ENCODE measurements around the gene MTRF1.

The MTRF1 gene

DNA sequence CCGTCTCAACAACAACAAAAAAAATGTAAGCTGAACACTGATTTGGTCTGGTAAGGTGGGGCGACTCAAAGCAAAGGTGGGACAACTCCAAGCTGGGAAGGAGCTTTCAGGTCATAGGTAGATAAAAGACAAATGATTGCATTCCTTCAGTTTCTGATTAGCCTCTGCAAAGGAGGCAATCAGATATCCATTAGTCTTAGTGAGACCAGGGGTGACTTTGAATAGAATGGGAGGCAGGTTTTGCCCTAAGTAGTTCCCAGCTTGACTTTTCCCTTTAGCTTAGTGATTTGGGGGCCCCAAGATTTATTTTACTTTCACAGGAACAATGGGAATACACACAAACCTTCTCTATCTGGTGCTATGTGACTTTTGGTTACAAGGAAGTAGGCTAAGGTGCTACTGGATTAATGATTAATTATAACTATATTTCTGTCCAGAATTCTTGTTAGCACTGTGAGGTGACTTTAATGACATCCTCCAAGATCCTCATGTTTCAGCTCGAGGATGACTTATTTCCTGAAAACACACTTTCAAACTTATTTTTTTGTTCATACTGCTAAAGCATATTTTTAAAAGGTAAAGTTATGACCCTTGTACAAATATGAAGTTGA lies 10.6 kb upstream of the MTRF1 start:
- Histone ChIP-seq H3K4me1 (ENCODE audit: control insufficient read depth, insufficient read depth, low read length) (no peaks in the 10 kb centered on the region), H3K9ac (ENCODE audit: low read length) (no peak overlapping the region), H3K27ac (ENCODE audit: low read depth, low read length) (no peak overlapping the region), H3K36me3 (ENCODE audit: control insufficient read depth, insufficient read depth, low read length) (no peaks in the 10 kb centered on the region), H3K27me3 (ENCODE audit: control insufficient read depth, insufficient read depth, low read length) (no peaks in the 10 kb centered on the region), H3K4me3 (ENCODE audit: low read length) (no peak overlapping the region)

- Histone ChIP-seq H3K27ac (ENCODE audit: low read depth, low read length) (no peak overlapping the region), H3K4me1 (ENCODE audit: control insufficient read depth, insufficient read depth, low read length) (no peaks in the 10 kb centered on the region), H3K36me3 (ENCODE audit: control insufficient read depth, insufficient read depth, low read length) (no peaks in the 10 kb centered on the region), H3K4me3 (ENCODE audit: low read length) (no peak overlapping the region), H3K9ac (ENCODE audit: low read length) (no peak overlapping the region), H3K27me3 (ENCODE audit: control insufficient read depth, insufficient read depth, low read length) (no peaks in the 10 kb centered on the region)
Measured at GRCh38 chr13:41271456-41272285, 8.3 kb upstream of the MTRF1 start.

GRCh38 chr13:41268764-41269163 lies 5.4 kb upstream of the MTRF1 start:
- H3K4me1 ChIP-seq (ENCODE audit: control insufficient read depth, insufficient read depth, low read length): no peaks in the 10 kb centered on the region

DNA sequence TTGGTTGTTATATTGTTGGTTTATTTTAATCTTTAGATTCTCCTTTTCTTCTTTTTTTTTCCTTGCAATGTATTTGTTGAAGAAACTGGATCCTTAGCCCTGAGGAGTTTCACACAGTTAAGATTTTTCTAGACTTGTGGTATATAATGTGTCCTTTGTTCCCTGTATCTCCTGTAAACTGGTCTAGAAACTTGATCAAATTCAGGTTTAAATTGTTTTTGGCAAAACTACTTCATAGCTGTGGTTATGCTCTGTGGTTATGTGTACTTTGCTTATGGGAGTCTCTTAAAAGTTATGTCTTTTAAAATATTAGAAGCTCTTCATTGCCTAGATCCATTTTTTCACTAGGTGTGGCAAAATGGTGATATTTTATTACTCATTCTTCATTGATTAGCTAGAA lies 3.7 kb upstream of the MTRF1 start:
- H3K4me3 ChIP-seq (ENCODE audit: low read length): no peak overlapping the region
- no peak overlapping the region for H3K9ac ChIP-seq (ENCODE audit: low read length)
- H3K36me3 ChIP-seq (ENCODE audit: control insufficient read depth, insufficient read depth, low read length): no peaks in the 10 kb centered on the region
- no peak overlapping the region for H3K27ac ChIP-seq (ENCODE audit: low read depth, low read length)
- H3K27me3 ChIP-seq (ENCODE audit: control insufficient read depth, insufficient read depth, low read length): no peaks in the 10 kb centered on the region
- no peaks in the 10 kb centered on the region for H3K4me1 ChIP-seq (ENCODE audit: control insufficient read depth, insufficient read depth, low read length)

More at GRCh38 chr13:41268764-41269163, 5.4 kb upstream of the MTRF1 start:
- Histone ChIP-seq H3K9ac (ENCODE audit: low read length) (no peak overlapping the region), H3K27me3 (ENCODE audit: control insufficient read depth, insufficient read depth, low read length) (no peaks in the 10 kb centered on the region), H3K27ac (ENCODE audit: low read depth, low read length) (no peak overlapping the region), H3K4me3 (ENCODE audit: low read length) (no peak overlapping the region), H3K36me3 (ENCODE audit: control insufficient read depth, insufficient read depth, low read length) (no peaks in the 10 kb centered on the region)

DNA sequence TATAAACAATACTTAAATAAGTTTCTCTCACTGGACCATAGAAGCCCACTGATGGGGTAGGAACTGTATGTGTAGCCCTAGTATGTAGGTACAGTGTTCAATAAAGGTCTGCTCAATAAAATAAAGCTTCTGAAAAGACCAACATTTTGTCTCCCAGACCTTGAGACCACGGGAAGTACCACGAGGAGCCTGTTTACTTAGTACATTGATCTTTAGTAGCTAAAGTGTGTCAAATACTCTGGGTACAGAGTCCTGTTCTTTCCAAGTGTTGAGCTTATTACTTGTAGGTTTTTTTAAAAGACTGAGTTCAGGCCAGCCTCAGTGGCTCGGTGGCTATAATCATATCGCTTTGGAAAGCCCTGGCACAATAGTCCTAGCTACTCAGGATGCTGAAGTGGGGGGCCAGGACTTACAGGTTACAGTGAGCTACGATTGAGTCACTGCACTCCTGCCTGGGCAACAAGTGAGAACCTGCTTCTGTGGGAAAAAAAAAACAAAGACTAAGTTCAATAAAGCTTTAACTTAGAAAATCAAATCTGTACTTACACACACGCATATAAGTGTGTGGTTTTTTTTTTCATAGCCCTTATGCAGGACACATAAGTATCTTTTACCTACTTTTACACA lies 3.4 kb downstream of the MTRF1 start:
- H3K27ac ChIP-seq (ENCODE audit: low read depth, low read length): no peak overlapping the region
- H3K27me3 ChIP-seq (ENCODE audit: control insufficient read depth, insufficient read depth, low read length): no peaks in the 10 kb centered on the region
- H3K9ac ChIP-seq (ENCODE audit: low read length): no peak overlapping the region
- H3K36me3 ChIP-seq (ENCODE audit: control insufficient read depth, insufficient read depth, low read length): peaks cover 5% of the 10 kb centered on the region
- no peak overlapping the region for H3K4me3 ChIP-seq (ENCODE audit: low read length)
- no peaks in the 10 kb centered on the region for H3K4me1 ChIP-seq (ENCODE audit: control insufficient read depth, insufficient read depth, low read length)

GRCh38 chr13:41257535-41257934 lies 5.8 kb downstream of the MTRF1 start:
- Histone ChIP-seq H3K36me3 (ENCODE audit: control insufficient read depth, insufficient read depth, low read length) (peaks cover 13% of the 10 kb centered on the region), H3K4me1 (ENCODE audit: control insufficient read depth, insufficient read depth, low read length) (no peaks in the 10 kb centered on the region), H3K27ac (ENCODE audit: low read depth, low read length) (no peak overlapping the region), H3K27me3 (ENCODE audit: control insufficient read depth, insufficient read depth, low read length) (no peaks in the 10 kb centered on the region), H3K9ac (ENCODE audit: low read length) (no peak overlapping the region), H3K4me3 (ENCODE audit: low read length) (no peak overlapping the region)

DNA sequence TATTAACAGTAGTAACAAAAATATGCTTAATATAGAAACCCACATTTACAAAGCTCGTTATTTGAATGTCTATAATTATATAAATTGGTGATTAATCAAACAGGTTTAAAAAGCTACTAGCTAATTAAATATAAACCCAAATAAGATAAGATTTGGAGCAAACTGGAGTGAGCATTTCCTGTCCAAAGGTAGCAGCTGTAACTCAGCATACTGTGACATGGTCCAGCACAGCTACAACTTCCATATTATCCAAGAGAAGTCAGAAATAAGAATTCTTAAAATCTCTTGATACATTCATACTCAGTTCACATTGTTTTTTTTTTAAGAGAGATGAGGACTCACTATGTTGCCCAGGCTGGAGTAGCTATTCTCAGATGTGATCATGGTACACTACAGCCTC lies 8.5 kb downstream of the MTRF1 start:
- Histone ChIP-seq H3K4me1 (ENCODE audit: control insufficient read depth, insufficient read depth, low read length) (no peaks in the 10 kb centered on the region), H3K27ac (ENCODE audit: low read depth, low read length) (no peak overlapping the region), H3K36me3 (ENCODE audit: control insufficient read depth, insufficient read depth, low read length) (peaks cover 8% of the 10 kb centered on the region), H3K4me3 (ENCODE audit: low read length) (no peak overlapping the region), H3K27me3 (ENCODE audit: control insufficient read depth, insufficient read depth, low read length) (no peaks in the 10 kb centered on the region), H3K9ac (ENCODE audit: low read length) (no peak overlapping the region)

GRCh38 chr13:41250993-41251392 lies 12.4 kb downstream of the MTRF1 start:
- peaks cover 10% of the 10 kb centered on the region for H3K36me3 ChIP-seq (ENCODE audit: control insufficient read depth, insufficient read depth, low read length)

DNA sequence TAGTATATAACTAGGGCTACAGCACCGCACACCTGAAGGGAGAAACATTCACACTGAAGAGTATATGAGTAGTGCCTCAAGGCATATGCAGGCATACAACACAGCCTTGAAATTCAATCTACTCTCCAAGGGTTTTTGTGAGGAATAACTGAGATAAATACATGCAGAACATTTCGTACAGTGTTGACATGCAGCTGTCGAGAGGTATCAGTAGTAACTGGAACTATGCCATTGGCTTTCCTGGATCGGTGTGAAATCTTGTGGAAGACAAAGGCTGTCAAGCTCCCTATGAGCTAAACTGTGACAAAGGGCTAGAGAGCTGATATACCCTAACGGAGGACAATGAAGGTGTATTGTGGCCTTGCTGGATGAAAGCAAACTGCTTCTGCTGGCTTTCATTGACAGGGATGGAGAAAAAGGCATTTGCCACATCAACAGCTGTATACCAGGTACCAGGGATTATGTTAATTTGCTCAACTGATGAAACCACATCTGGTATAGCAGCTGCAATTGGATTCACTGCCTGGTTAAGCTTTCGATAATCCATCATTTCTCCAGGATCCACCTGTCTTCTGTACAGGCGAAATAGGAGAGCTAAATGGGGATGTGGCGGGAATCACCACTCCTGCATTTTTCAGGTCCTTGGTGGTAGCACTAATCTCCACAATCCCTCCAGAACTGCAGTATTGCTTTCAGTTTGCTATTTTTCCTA lies 16.3 kb downstream of the MTRF1 start:
- Histone ChIP-seq H3K4me1 (ENCODE audit: control insufficient read depth, insufficient read depth, low read length) (no peaks in the 10 kb centered on the region), H3K36me3 (ENCODE audit: control insufficient read depth, insufficient read depth, low read length) (peaks cover 4% of the 10 kb centered on the region)

More at GRCh38 chr13:41250993-41251392, 12.4 kb downstream of the MTRF1 start:
- Histone ChIP-seq H3K27me3 (ENCODE audit: control insufficient read depth, insufficient read depth, low read length) (no peaks in the 10 kb centered on the region), H3K27ac (ENCODE audit: low read depth, low read length) (no peak overlapping the region), H3K4me1 (ENCODE audit: control insufficient read depth, insufficient read depth, low read length) (no peaks in the 10 kb centered on the region), H3K4me3 (ENCODE audit: low read length) (no peak overlapping the region), H3K9ac (ENCODE audit: low read length) (no peak overlapping the region)

GRCh38 chr13:41244556-41244955 lies 18.8 kb downstream of the MTRF1 start:
- Histone ChIP-seq H3K36me3 (ENCODE audit: control insufficient read depth, insufficient read depth, low read length) (peaks cover 4% of the 10 kb centered on the region), H3K27ac (ENCODE audit: low read depth, low read length) (no peak overlapping the region), H3K27me3 (ENCODE audit: control insufficient read depth, insufficient read depth, low read length) (no peaks in the 10 kb centered on the region), H3K9ac (ENCODE audit: low read length) (no peak overlapping the region), H3K4me1 (ENCODE audit: control insufficient read depth, insufficient read depth, low read length) (no peaks in the 10 kb centered on the region), H3K4me3 (ENCODE audit: low read length) (no peak overlapping the region)

More for the DNA sequence above, 16.3 kb downstream of the MTRF1 start:
- Histone ChIP-seq H3K27me3 (ENCODE audit: control insufficient read depth, insufficient read depth, low read length) (no peaks in the 10 kb centered on the region), H3K4me3 (ENCODE audit: low read length) (no peak overlapping the region), H3K27ac (ENCODE audit: low read depth, low read length) (no peak overlapping the region), H3K9ac (ENCODE audit: low read length) (no peak overlapping the region)

DNA sequence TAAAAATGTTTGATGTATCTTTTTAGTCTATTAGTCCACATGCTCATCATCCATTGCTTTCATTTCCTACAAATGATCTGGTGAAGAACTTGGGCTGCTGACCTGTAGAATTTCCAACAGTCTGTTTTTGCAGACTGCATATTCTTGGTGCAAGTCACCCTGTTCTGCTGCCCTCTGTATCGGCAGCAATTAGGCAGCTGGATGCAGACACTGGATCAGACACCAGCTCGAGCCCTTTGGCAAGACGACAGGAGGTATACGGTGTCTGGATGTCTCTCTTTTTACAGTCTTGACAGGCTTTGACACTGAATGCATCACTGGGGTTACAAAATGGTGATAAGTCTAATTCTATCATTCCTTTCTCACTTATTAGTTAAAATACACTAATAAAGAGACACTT lies 21.8 kb downstream of the MTRF1 start:
- Histone ChIP-seq H3K4me1 (ENCODE audit: control insufficient read depth, insufficient read depth, low read length) (no peaks in the 10 kb centered on the region), H3K27ac (ENCODE audit: low read depth, low read length) (no peak overlapping the region), H3K36me3 (ENCODE audit: control insufficient read depth, insufficient read depth, low read length) (peaks cover 2% of the 10 kb centered on the region), H3K27me3 (ENCODE audit: control insufficient read depth, insufficient read depth, low read length) (no peaks in the 10 kb centered on the region), H3K9ac (ENCODE audit: low read length) (no peak overlapping the region), H3K4me3 (ENCODE audit: low read length) (no peak overlapping the region)

- H3K36me3 ChIP-seq (ENCODE audit: control insufficient read depth, insufficient read depth, low read length): no peaks in the 10 kb centered on the region
- no peak overlapping the region for H3K4me3 ChIP-seq (ENCODE audit: low read length)
- H3K27me3 ChIP-seq (ENCODE audit: control insufficient read depth, insufficient read depth, low read length): no peaks in the 10 kb centered on the region
- no peaks in the 10 kb centered on the region for H3K4me1 ChIP-seq (ENCODE audit: control insufficient read depth, insufficient read depth, low read length)
- H3K27ac ChIP-seq (ENCODE audit: low read depth, low read length): no peak overlapping the region
- H3K9ac ChIP-seq (ENCODE audit: low read length): no peak overlapping the region
Measured at GRCh38 chr13:41236369-41236768, 27.0 kb downstream of the MTRF1 start.
